ENCODE data around the gene CNTNAP4.

GRCh38 chr16:76464955-76465620, 187.9 kb downstream of the CNTNAP4 start:
- TF ChIP-seq CTCF (IDR thresholded peaks at IDR 0.05 in 4 of 5, conservative IDR thresholded peaks at IDR 0.05 in 1 of 5) (no peak), POLR2A (IDR thresholded peaks at IDR 0.05) (no peak)

All from gastrocnemius medialis (tissue), 4 donors.